Measurements from ENCODE around the gene SORD. TPM values are rescaled to one million over a fixed set of nuclear protein-coding genes. Genes with fewer than 3 reads are reported as not detected.

Gene SORD
- total RNA-seq, 3 donors from 2014 or later = 26.9 to 42.7 (median 32.6) TPM

- ATAC-seq (no peak), DNase-seq (no peak)
- H3K27me3 Mint-ChIP-seq (ENCODE audit: low read depth) = peaks cover 36% of the 10 kb centered on the region
- no peaks in the 10 kb centered on the region for H3K9me3 Mint-ChIP-seq
- no peaks in the 10 kb centered on the region for H3K4me1 Mint-ChIP-seq (ENCODE audit: low read depth)
- no peak overlapping the region for H3K4me3 Mint-ChIP-seq
- no peaks in the 10 kb centered on the region for H3K36me3 Mint-ChIP-seq (ENCODE audit: insufficient read depth)
Measured at GRCh38 chr15:45106002-45106790, 83.2 kb downstream of the SORD start.

GRCh38 chr15:45107941-45108630 is 85.1 kb downstream of the SORD start:
- peaks cover 51% of the 10 kb centered on the region for H3K27me3 Mint-ChIP-seq (ENCODE audit: low read depth)
- H3K9me3 Mint-ChIP-seq = no peaks in the 10 kb centered on the region
- H3K4me3 Mint-ChIP-seq = no peak overlapping the region
- ATAC-seq (no peak), DNase-seq (no peak)
- H3K4me1 Mint-ChIP-seq (ENCODE audit: low read depth) = peaks cover 15% of the 10 kb centered on the region
- H3K36me3 Mint-ChIP-seq (ENCODE audit: insufficient read depth) = no peaks in the 10 kb centered on the region

GRCh38 chr15:45110256-45110820 is 87.3 kb downstream of the SORD start:
- no peak for ATAC-seq
- Mint-ChIP-seq H3K27me3 (ENCODE audit: low read depth) (peaks cover 69% of the 10 kb centered on the region), H3K36me3 (ENCODE audit: insufficient read depth) (no peaks in the 10 kb centered on the region), H3K9me3 (no peaks in the 10 kb centered on the region), H3K4me3 (no peak overlapping the region), H3K4me1 (ENCODE audit: low read depth) (peaks cover 30% of the 10 kb centered on the region)
- DNase-seq = no peak

- Mint-ChIP-seq H3K4me3 (peak overlapping the region; percentile 29), H3K36me3 (ENCODE audit: insufficient read depth) (no peaks in the 10 kb centered on the region), H3K4me1 (ENCODE audit: low read depth) (peaks cover 38% of the 10 kb centered on the region), H3K27me3 (ENCODE audit: low read depth) (peaks cover 76% of the 10 kb centered on the region), H3K9me3 (no peaks in the 10 kb centered on the region)
- ATAC-seq (no peak), DNase-seq (no peak)
Measured at GRCh38 chr15:45111390-45112142, 88.6 kb downstream of the SORD start.

- Mint-ChIP-seq H3K4me1 (ENCODE audit: low read depth) (peaks cover 39% of the 10 kb centered on the region), H3K9me3 (no peaks in the 10 kb centered on the region), H3K36me3 (ENCODE audit: insufficient read depth) (no peaks in the 10 kb centered on the region), H3K27me3 (ENCODE audit: low read depth) (peaks cover 78% of the 10 kb centered on the region), H3K4me3 (peak overlapping the region; percentile 29)
- no peak for ATAC-seq
- no peak for DNase-seq
Measured at GRCh38 chr15:45112143-45112590, 89.2 kb downstream of the SORD start.

- Mint-ChIP-seq H3K9me3 (no peaks in the 10 kb centered on the region), H3K27me3 (ENCODE audit: low read depth) (peaks cover 83% of the 10 kb centered on the region), H3K36me3 (ENCODE audit: insufficient read depth) (no peaks in the 10 kb centered on the region), H3K4me3 (peak overlapping the region; percentile 29), H3K4me1 (ENCODE audit: low read depth) (peaks cover 43% of the 10 kb centered on the region)
- peak; percentile 23 to 25 for ATAC-seq
- no peak for DNase-seq
Measured at GRCh38 chr15:45112591-45113379, 89.8 kb downstream of the SORD start.

- H3K4me1 Mint-ChIP-seq (ENCODE audit: low read depth) = peaks cover 47% of the 10 kb centered on the region
- H3K4me3 Mint-ChIP-seq = no peak overlapping the region
- DNase-seq (no peak), ATAC-seq (no peak)
- H3K36me3 Mint-ChIP-seq (ENCODE audit: insufficient read depth) = no peaks in the 10 kb centered on the region
- no peaks in the 10 kb centered on the region for H3K9me3 Mint-ChIP-seq
- peaks cover 86% of the 10 kb centered on the region for H3K27me3 Mint-ChIP-seq (ENCODE audit: low read depth)
Measured at GRCh38 chr15:45113380-45113990, 90.5 kb downstream of the SORD start.

- no peaks in the 10 kb centered on the region for H3K9me3 Mint-ChIP-seq
- peaks cover 47% of the 10 kb centered on the region for H3K4me1 Mint-ChIP-seq (ENCODE audit: low read depth)
- DNase-seq (no peak), ATAC-seq (no peak)
- peaks cover 84% of the 10 kb centered on the region for H3K27me3 Mint-ChIP-seq (ENCODE audit: low read depth)
- no peaks in the 10 kb centered on the region for H3K36me3 Mint-ChIP-seq (ENCODE audit: insufficient read depth)
- H3K4me3 Mint-ChIP-seq = peak within 1 kb of the TSS; percentile 49
Measured at GRCh38 chr15:45114076-45114750, 91.2 kb downstream of the SORD start, which contains the start of the genes DUOX2 and DUOXA2. TSS of gene DUOX2 (minus strand) at chr15:45114172. CDS start at chr15:45113411, 761 bp downstream. TSS of gene DUOXA2 (plus strand) at chr15:45114326. CDS start at chr15:45114606, 280 bp downstream.

- H3K4me1 Mint-ChIP-seq (ENCODE audit: low read depth) = peaks cover 47% of the 10 kb centered on the region
- ATAC-seq = no peak
- no peaks in the 10 kb centered on the region for H3K36me3 Mint-ChIP-seq (ENCODE audit: insufficient read depth)
- H3K4me3 Mint-ChIP-seq = no peak overlapping the region
- peaks cover 85% of the 10 kb centered on the region for H3K27me3 Mint-ChIP-seq (ENCODE audit: low read depth)
- DNase-seq = no peak
- H3K9me3 Mint-ChIP-seq = no peaks in the 10 kb centered on the region
Measured at GRCh38 chr15:45114751-45115085, 91.7 kb downstream of the SORD start.

- ATAC-seq = no peak
- H3K9me3 Mint-ChIP-seq = no peaks in the 10 kb centered on the region
- peaks cover 82% of the 10 kb centered on the region for H3K27me3 Mint-ChIP-seq (ENCODE audit: low read depth)
- H3K36me3 Mint-ChIP-seq (ENCODE audit: insufficient read depth) = no peaks in the 10 kb centered on the region
- H3K4me1 Mint-ChIP-seq (ENCODE audit: low read depth) = peaks cover 47% of the 10 kb centered on the region
- no peak for DNase-seq
- H3K4me3 Mint-ChIP-seq = no peak overlapping the region
Measured at GRCh38 chr15:45115312-45115820, 92.4 kb downstream of the SORD start.

- DNase-seq = no peak
- ATAC-seq = no peak
- Mint-ChIP-seq H3K4me3 (peak overlapping the region; percentile 51), H3K36me3 (ENCODE audit: insufficient read depth) (no peaks in the 10 kb centered on the region), H3K27me3 (ENCODE audit: low read depth) (peaks cover 83% of the 10 kb centered on the region), H3K9me3 (no peaks in the 10 kb centered on the region), H3K4me1 (ENCODE audit: low read depth) (peaks cover 47% of the 10 kb centered on the region)
Measured at GRCh38 chr15:45116006-45116481, 93.0 kb downstream of the SORD start.

- Mint-ChIP-seq H3K9me3 (no peaks in the 10 kb centered on the region), H3K4me1 (ENCODE audit: low read depth) (peaks cover 46% of the 10 kb centered on the region), H3K4me3 (peak overlapping the region; percentile 51), H3K27me3 (ENCODE audit: low read depth) (peaks cover 89% of the 10 kb centered on the region), H3K36me3 (ENCODE audit: insufficient read depth) (no peaks in the 10 kb centered on the region)
- ATAC-seq (no peak), DNase-seq (no peak)
Measured at GRCh38 chr15:45116482-45117307, 93.7 kb downstream of the SORD start.
